ENCODE measurements around the gene WIF1. TPM values are rescaled to one million over a fixed set of nuclear protein-coding genes. Genes with fewer than 3 reads are reported as not detected.

Gene WIF1
- total and polyA plus RNA-seq, 2 of the 8 experiments (the other 6 are each of a cell fraction or from before 2014, with no cell fraction given) = 1.8 to 9.1 TPM

GRCh38 chr12:65140738-65141137 lies 19.6 kb upstream of the WIF1 start:
- no peak overlapping the region for H4K91ac ChIP-seq (replicated peaks; ENCODE audit: insufficient read length, low read length)
- POLR2A ChIA-PET (ENCODE audit: partially characterized antibody) = no interaction called here
- H3K9ac ChIP-seq (replicated peaks in 1 of 4; ENCODE audit: extremely low read depth in 1 of 4, low read depth in 3 of 4, low read length in 3 of 4) = no peak overlapping the region
- 87% methylated on average over 1 of the region's 1 CpG; no CpG with 5 or more reads in 1 of the 2 experiments for WGBS, 2 experiments (ENCODE audit: extremely low coverage in 1 of 2, insufficient coverage in 1 of 2, insufficient read length in 1 of 2, insufficient replicate concordance in 2 of 2, low coverage in 1 of 2, low lambda C conversion rate in 2 of 2, missing lambda C conversion rate in 1 of 2)
- FAIRE-seq = no peak
- no peak overlapping the region for H2AK5ac ChIP-seq (ENCODE audit: low read depth, low read length)
- no peaks in the 10 kb centered on the region for H3K23me2 ChIP-seq (ENCODE audit: low read depth, low read length)
- no peak overlapping the region for H3K4me2 ChIP-seq (ENCODE audit: insufficient read depth in 1 of 2, low read depth in 2 of 2, low read length in 2 of 2)
- no peak overlapping the region for H4K5ac ChIP-seq (ENCODE audit: insufficient read length, low read depth, low read length)
- H2BK20ac ChIP-seq (ENCODE audit: low read length) = no peak overlapping the region
- no peak overlapping the region for H2BK5ac ChIP-seq (ENCODE audit: low read depth, low read length)
- no peak overlapping the region for H3K4me3 ChIP-seq (ENCODE audit: extremely low read depth in 1 of 4, insufficient read depth in 2 of 4, low read depth in 3 of 4, low read length in 4 of 4)
- no peak overlapping the region for H3K14ac ChIP-seq (ENCODE audit: insufficient read length)
- H2BK12ac ChIP-seq (ENCODE audit: low read depth, low read length) = no peak overlapping the region
- DNase-seq (ENCODE audit: low read depth in 1 of 2, low spot score in 2 of 2) = no peak
- no peaks in the 10 kb centered on the region for H3K79me1 ChIP-seq (ENCODE audit: low read depth, low read length)
- H4K8ac ChIP-seq (ENCODE audit: extremely low read depth, insufficient read depth, low read length) = no peak overlapping the region
- H3K18ac ChIP-seq (ENCODE audit: extremely low read depth, low read length) = no peak overlapping the region
- H2AFZ ChIP-seq (ENCODE audit: low read length) = no peak overlapping the region
- H2BK120ac ChIP-seq (replicated peaks; ENCODE audit: low read depth, low read length) = no peak overlapping the region
- no peak for TF ChIP-seq JUN (IDR thresholded peaks at IDR 0.05; ENCODE audit: low read depth, low read length)
- TF ChIP-seq JUND (IDR thresholded peaks at IDR 0.05; ENCODE audit: low read length) = no peak
- no peak for TF ChIP-seq MAFK (IDR thresholded peaks at IDR 0.05; ENCODE audit: low read depth, low read length)
- TF ChIP-seq EZH2 (IDR thresholded peaks at IDR 0.05; ENCODE audit: low read depth, low read length, severe bottlenecking) = no peak
- no peak for TF ChIP-seq POLR2A (IDR thresholded peaks at IDR 0.05; ENCODE audit: control extremely low read depth in 1 of 2, low read depth in 2 of 2, low read length in 2 of 2)
- no peak for TF ChIP-seq KDM4A (IDR thresholded peaks at IDR 0.05; ENCODE audit: low read depth, low read length, severe bottlenecking)
- TF ChIP-seq CTCF (IDR thresholded peaks at IDR 0.05; ENCODE audit: control extremely low read depth in 1 of 3, insufficient read depth in 1 of 3, low read depth in 1 of 3, low read length in 3 of 3) = no peak
- H2BK15ac ChIP-seq (ENCODE audit: low read length) = no peak overlapping the region
- CTCF ChIA-PET (ENCODE audit: partially characterized antibody) = interaction anchor here (0.6 kb wide), 1 partner anchor 12 kb away, joined by 3 read pairs; no protein-coding TSS in a partner anchor
- H4K20me1 ChIP-seq (replicated peaks in 1 of 2; ENCODE audit: control insufficient read depth in 1 of 2, insufficient read depth in 2 of 2, low read length in 2 of 2) = no peaks in the 10 kb centered on the region
- no peak overlapping the region for H3K4ac ChIP-seq (replicated peaks; ENCODE audit: insufficient read length, low read depth, low read length)
- H3K23ac ChIP-seq (ENCODE audit: insufficient read length) = no peak overlapping the region
- no peaks in the 10 kb centered on the region for H3K27me3 ChIP-seq (replicated peaks in 1 of 4; ENCODE audit: control insufficient read depth in 3 of 4, extremely low read depth in 1 of 4, insufficient read depth in 3 of 4, low read length in 3 of 4)
- peaks cover 0 to 5% (median 0%) of the 10 kb centered on the region in 4 experiments; a peak in 1 of 7 replicates for H3K4me1 ChIP-seq (replicated peaks in 1 of 4; ENCODE audit: control insufficient read depth in 3 of 4, insufficient read depth in 4 of 4, low read length in 3 of 4)
- no peaks in the 10 kb centered on the region for H3K79me2 ChIP-seq (ENCODE audit: control insufficient read depth in 1 of 2, insufficient read depth in 2 of 2, low read length in 2 of 2)
- no peaks in the 10 kb centered on the region for H3K9me3 ChIP-seq (ENCODE audit: insufficient read depth in 2 of 2, low read depth in 1 of 2, low read length in 1 of 2)
- no peak overlapping the region for H3K56ac ChIP-seq (replicated peaks; ENCODE audit: insufficient read length, low read depth, low read length)
- no peak overlapping the region for H3K27ac ChIP-seq (ENCODE audit: low read depth, low read length)
- no peaks in the 10 kb centered on the region for H3K36me3 ChIP-seq (ENCODE audit: control insufficient read depth in 2 of 4, insufficient read depth in 4 of 4, low read length in 3 of 4)

Data from H1 (cell line).